C1 segment of cervical spinal cord (tissue), 14 donors: ENCODE results near the gene PTGES2.
A peak's percentile ranks its signal among the peaks of the same experiment; 100 is the strongest.

ENCODE experiments used
- DNase-seq, 14 donors: peaks; one replicate each; lab custom pipeline; 2025; lab: John Stamatoyannopoulos, UW

Gene PTGES2

GRCh38 chr9:128103589-128103962, 24.0 kb downstream of the PTGES2 start:
- no peak for DNase-seq

- peak in 1 of 14 donors; percentile 19 for DNase-seq
These were observed 24.5 kb downstream of the PTGES2 start for GRCh38 chr9:128102861-128103588.

- DNase-seq: no peak
These were observed 25.3 kb downstream of the PTGES2 start for GRCh38 chr9:128102196-128102595.

- no peak for DNase-seq
These were observed 25.8 kb downstream of the PTGES2 start for GRCh38 chr9:128101690-128102089.

DNA sequence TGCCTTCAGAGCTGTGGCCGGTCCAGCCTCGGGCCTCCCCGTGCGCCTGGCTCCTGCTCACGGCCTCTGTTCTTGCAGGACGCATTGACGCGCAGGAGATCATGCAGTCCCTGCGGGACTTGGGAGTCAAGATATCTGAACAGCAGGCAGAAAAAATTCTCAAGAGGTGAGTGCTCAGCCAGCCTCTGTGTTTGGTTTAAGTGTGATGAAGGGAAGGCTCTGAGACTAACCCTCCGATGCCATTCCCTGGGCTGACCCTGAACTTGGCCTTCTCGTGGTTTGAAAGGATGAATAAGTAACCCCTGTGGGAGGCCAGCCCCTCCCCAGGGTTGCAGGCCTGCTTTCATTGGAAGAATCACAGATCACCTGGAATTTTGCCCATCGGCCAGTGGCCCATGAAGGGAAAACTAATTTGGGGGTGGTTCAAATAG, 26.3 kb downstream of the PTGES2 start:
- DNase-seq: no peak

- DNase-seq: no peak
These were observed 26.9 kb downstream of the PTGES2 start for GRCh38 chr9:128100581-128100980.

DNA sequence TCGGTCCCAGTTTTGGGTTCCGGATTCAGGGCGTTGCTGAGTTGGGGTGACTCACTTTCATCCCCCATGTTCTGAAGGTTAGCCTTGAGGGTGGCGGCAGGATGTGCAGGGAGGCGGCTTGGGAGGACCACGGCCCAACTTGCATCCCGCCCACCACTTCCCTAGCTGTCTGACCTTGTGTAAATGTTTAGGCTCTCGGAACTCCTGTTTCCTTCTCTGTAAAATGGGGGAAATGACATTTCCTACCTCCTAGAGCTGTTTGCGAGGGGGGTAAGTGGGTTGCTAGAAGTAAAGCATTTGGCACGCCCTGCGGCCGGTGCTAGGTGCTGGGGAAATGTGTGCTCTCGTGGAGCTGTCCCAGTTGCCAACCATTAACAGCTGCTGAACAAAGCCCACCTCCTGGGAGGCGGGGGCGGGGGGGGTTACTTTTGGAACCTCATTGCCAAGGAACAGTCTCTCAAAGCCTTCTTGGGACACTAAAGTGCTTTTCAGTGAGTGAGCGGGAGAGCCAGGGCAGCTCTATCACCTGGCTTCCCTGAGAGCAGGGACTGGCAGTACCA, 27.5 kb downstream of the PTGES2 start:
- peak in 3 of 14 donors; percentile 33 to 64 (median 55) for DNase-seq

DNA sequence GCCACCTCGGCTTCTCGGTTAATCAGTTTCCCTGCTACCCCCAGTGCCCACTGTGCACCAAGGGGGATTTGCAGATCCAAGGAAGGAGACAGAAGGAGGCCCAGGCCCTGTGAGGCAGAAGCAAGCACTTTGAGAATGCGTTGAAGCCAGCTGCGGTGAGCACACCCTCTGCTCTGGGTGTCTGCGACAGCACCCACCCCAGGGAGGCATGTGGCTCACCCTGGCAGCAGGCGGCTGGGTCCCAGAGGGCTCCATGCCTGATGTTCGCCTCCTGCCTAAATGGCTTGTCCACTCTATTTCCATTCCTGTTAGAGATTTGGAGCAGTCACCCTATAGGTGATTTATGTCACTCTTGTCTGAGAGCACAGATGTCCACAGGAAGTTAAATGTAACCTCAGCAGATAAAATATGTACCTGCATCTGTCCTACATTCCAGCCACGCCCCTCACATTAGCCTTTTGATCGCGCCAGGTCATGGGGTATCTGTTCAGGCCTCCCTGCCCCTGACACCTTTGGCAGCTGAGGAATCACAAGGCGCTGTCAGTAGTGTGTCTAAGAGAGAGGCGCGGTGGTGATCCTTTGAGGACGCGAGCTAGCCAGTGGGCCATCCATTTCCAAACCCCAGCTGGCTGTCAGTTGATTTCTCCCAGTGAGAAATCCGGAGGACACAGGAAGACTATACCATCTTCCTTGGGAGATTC, 28.1 kb downstream of the PTGES2 start:
- DNase-seq: no peak

GRCh38 chr9:128098297-128099230, 29.0 kb downstream of the PTGES2 start:
- DNase-seq: peak in 12 of 14 donors; percentile 24 to 89 (median 67)

DNA sequence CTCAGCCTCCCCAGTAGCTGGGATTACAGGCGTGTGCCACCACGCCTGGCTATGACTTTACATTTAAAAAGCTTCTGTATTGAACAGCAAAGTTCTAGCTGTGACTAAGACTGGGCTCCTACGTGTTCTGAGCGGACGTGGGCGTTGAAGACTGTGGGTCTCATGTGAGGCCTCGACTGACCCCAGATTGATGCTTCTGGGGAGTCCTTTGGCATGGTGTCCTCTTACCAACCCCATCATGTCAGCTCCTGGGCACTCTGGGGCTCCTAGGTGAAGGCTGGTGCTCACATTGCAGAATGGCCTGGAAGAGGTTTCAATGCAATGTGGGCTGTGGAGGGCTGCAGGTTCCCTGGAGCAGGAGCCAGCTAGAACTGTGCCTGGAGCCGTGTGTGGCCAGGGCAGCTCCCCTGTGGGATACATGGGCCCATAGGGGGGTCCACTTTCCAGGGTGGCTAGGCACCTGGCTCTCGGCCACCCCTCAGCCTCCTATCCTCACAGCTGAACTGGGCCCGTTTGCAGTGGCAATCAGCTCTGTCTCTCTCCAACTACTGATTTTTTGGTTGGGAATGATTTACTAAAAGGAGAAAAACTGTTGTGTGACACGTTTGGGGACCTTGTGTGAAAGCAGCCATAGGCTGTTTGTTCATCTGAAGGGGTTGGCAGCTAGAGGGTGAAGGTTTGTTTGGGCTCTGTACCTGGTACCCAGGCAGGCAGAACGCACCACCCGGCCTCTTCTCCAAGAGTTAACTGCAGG, 29.8 kb downstream of the PTGES2 start:
- DNase-seq: peak in 1 of 14 donors; percentile 51

DNA sequence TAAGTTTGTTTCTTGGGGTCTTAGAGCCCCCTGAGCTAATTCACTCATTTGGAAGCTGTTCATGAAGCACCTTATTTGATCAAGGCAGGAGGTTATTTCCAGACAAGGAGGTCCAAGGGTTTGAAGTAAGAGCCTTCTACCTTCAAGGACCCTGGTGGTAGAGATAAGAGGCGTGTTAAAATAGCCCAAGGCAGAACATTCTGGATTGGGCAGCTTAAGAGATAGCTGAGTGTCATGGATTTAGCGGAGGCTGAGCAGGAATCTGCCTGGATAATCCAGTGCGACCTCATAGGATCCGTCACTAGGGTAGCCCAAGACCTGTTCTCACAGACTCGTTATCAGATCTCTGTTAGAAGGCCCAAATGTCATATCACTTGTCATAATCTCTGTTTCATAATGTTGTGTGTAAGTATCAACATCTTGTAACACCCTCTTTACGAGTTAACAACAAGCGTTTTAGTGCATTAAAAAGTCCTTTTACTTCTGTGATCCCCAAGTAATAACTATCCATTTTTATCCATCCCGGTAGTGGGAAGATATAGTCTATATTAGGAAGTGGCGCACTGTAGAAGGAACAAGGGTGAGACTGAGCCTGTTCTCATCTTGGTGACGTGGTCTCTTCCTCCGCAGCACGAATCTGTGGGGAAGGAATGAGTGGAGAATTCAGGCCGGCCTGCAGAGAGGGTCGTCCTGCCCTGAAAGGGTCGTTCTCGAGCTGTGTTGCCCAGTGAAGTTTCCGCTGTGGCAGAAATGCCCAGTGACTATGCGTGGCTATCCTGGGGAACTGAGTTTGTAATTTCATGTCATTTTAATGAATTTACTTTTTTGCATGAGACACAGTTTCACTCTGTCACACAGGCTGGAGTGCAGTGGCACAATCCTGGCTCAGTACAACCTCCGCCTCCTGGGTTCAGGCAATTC, 30.7 kb downstream of the PTGES2 start:
- no peak for DNase-seq

DNA sequence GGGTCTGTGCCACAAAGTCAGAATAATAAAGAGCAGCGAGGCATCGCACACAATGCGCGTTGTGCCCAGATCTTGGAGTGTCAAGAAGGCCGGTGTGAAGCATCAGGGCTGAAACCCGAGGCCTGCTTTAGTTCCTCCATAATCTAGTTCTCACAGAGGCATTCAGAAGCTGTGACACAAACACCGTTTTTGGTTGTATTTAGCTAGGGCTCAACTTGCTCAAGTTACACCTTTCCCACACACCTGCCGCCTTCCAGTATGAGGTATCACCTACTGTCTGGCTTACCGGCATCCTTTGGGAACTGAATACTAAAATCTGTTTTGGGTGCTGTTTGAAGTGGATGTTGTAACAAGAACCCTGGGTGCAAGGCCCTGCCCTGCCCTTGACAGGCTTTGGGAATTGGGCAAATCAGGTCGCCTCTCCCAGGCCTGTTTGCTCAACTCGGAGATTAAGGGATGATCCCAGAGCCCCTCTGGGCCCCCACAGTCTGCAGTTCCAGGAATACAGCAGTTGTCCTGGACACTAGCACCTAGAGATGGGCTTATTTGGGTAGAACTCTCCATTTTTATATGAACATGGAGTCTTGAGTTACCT, 32.5 kb downstream of the PTGES2 start:
- no peak for DNase-seq

DNA sequence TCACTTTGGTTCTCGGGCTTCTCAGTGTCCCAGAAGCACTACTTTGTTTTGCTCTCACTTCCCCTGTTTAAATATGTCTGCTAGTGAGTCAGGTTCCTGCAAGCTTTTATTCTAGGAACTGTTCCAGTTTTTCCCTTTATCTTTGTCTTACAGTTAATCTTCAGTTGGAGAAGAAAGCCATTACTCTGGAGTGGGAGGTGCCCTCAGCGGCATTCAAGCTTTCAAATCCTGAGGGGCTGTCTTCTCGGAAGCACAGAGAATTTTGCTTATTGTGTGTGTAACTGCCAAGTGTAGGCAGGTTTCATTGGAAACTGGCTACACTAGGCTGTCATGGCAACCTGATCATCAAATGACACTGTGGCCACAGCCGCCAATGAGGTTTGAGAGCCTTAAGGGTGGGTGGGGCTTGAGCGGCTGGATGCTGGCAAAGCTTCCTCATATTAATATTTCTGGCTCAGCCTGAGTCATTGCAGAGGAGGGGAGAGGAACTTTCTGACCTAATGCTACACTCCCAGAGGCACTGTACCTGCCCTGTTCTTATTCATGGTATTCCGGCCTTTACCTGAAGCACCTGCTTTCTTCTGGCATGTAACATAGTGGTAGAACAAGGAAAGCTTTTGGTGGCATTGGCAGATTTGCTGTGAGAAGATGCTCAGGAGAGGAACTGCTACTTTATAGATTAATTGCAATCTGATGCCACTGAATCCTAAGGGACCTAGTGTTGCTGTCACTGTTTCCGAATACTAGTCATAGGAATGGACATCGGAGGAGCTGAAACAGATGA, 33.2 kb downstream of the PTGES2 start:
- peak in 13 of 14 donors; percentile 18 to 93 (median 68) for DNase-seq

GRCh38 chr9:128093011-128093410, 34.5 kb downstream of the PTGES2 start:
- DNase-seq: no peak

GRCh38 chr9:128092199-128092977, 35.1 kb downstream of the PTGES2 start:
- no peak for DNase-seq

GRCh38 chr9:128091571-128091970, 36.0 kb downstream of the PTGES2 start:
- peak in 9 of 14 donors; percentile 27 to 78 (median 64) for DNase-seq

- peak in 12 of 14 donors; percentile 38 to 96 (median 74) for DNase-seq
These were observed 36.4 kb downstream of the PTGES2 start for GRCh38 chr9:128091144-128091543.

GRCh38 chr9:128089299-128089698, 38.2 kb downstream of the PTGES2 start:
- DNase-seq: no peak
